Activated CD4-positive, alpha-beta T cell treated with anti-CD3 and anti-CD28 coated beads for 1 hour (primary cell): ENCODE data around the gene TMC3.
"Not testable (repeated sequence)": the region's sequence is repeated elsewhere in the genome, so short reads cannot be mapped to it uniquely, and the experiment has no call there.

Experiments
- DNase-seq: peaks from one replicate; pipeline ENCODE4 v3.0.0-alpha.2; 2020

TMC3 gene

GRCh38 chr15:81384891-81385720, 11.1 kb upstream of the TMC3 start:
- DNase-seq: no peak

- no peak for DNase-seq
Observed at GRCh38 chr15:81381720-81382119, 7.7 kb upstream of the TMC3 start.

GRCh38 chr15:81380668-81381067, 6.7 kb upstream of the TMC3 start:
- DNase-seq: no peak

- DNase-seq: no peak
Observed at GRCh38 chr15:81380203-81380602, 6.2 kb upstream of the TMC3 start.

DNA sequence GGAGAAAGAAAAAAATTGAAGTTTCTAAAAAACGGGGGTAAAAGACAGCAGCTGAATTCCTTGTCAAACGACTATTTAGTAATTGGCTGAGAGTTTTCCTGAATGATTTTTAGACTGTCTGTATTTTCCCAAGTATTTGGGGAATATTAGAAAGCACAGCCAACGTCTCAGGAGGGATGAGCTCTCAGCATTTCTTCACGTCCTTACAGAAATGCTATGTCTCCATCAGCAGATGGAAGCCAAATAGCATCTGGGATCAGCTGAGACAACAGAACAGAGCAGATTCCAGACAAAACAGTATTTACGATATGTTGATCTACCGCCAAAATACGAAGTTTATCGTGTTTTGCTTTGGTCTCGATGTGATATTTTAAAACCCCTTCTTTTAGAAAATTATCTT, 5.3 kb upstream of the TMC3 start:
- DNase-seq: no peak

- no peak for DNase-seq
Observed at GRCh38 chr15:81378443-81378842, 4.4 kb upstream of the TMC3 start.

DNA sequence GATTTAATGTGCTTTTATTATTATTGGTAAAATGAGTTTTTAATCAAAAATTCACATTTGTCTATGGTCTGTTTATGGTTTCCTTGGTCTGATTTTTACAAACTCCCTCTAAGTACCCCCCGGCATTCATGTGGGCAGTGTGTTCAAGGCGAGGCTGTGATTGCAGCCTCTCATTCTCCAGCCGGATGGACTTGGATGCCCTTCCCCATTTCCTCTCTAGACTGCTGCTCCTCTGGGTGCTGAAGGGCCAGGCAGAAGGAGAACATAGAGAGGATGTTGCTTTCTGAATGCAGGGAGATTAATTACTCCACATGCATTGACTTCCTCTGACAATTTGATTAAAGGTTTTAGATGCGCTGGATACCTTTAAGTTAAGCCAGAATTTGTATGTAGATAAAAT, 3.9 kb upstream of the TMC3 start:
- DNase-seq: no peak

- no peak for DNase-seq
Observed at GRCh38 chr15:81376231-81376630, 2.2 kb upstream of the TMC3 start.

DNA sequence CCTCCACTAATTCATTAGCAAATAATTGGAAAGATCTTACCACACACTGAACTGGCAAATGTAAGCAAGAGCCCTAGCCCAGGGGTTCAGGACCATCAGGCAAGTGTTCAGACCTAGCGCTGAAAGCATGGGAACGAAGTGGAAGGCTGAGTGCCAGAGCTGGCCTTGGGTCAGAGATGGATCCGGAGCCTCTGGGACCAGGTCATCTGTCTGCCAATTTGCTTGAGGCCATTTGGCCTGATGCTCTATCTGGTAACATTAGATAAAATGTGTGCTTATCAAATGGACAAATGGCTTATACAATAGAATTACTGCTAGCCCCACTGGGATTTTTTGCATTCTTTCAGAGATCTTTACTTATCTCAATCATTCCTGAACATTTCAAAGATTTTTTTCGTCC, 1.4 kb upstream of the TMC3 start:
- no peak for DNase-seq

DNA sequence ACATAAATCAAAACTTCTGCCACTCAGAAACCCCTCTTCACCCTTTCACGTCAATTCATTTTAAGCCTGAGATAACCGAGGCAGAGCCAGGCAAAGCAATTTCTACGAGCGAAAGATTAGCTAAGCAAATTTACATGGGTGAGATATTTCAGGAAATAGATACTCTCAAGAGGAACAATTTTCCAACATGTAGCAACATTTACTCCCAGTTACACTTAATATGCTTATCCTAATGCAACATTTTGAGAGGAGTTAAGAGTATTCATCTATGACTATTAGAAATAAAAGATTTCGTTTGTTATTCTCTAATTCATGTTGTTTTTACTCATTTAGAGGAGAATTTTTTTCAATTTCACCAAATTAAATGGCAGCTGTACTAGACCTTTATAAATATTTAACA, 837 bp downstream of the TMC3 start:
- no peak for DNase-seq

DNA sequence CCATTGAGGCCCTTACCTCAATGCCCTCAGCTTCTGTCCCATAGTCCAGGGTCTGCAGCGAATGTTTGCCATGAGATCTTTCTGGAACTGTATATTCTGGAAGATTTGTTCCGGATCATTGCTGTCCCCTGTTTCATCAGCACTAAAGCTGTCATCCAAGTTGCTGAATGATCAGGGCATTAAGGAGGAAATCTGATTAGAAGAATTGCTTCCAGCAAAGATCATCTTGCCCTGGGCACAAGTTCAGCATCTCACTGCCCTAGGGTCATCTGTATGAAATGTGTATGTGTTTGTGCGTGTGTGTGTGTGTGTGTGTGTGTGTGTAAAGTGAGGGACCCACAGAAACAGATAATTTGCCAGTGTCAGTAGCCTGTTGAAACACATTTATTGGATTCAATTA, 1.4 kb downstream of the TMC3 start:
- DNase-seq: no peak

- no peak for DNase-seq
Observed at GRCh38 chr15:81363718-81364500, 10.1 kb downstream of the TMC3 start.

- DNase-seq: no peak
Observed at GRCh38 chr15:81363276-81363675, 10.7 kb downstream of the TMC3 start.

- no peak for DNase-seq
Observed at GRCh38 chr15:81362790-81363189, 11.2 kb downstream of the TMC3 start.

DNA sequence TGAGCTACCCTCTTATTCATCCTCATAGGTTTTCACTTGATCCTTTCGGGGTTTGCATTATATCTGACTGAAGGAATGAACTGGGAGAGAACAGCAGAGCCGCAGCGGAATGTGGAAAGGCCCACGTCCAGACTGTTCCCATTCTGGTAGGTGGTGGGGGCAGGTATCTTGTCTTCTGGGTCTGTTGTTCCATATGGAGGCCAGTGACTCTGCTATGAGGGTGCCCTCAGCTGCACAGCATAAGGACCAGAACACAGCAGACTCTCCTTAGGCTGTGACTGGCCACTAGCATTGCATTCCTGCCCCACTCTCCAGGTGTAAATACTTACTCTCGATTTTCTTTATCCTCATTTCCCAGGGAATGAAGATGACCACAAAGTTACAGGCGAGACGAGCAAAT, 12.1 kb downstream of the TMC3 start:
- no peak for DNase-seq

GRCh38 chr15:81360491-81360890, 13.5 kb downstream of the TMC3 start:
- no peak for DNase-seq

DNA sequence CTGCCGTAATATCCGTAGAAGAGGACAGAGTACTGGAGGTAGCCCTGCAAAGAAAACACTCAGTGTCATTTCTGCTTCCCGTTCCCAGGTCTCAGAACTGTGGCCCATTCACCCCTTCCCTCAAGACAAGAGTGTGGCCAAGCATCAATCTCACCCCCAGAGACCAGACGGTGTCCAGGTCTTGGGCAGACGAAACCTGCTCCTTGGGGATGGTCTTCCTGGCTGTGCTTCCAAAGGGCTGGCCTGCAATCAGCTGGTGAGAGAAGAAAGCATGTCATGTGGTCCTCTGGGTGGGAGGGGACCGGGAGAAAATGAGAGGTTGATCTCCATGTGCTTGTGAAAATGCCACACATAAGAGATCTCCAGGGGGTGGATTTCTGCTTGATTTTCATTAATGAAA, 15.8 kb downstream of the TMC3 start:
- DNase-seq: no peak

- no peak for DNase-seq
Observed at GRCh38 chr15:81357180-81357686, 16.8 kb downstream of the TMC3 start.

GRCh38 chr15:81356252-81356651, 17.8 kb downstream of the TMC3 start:
- no peak for DNase-seq

DNA sequence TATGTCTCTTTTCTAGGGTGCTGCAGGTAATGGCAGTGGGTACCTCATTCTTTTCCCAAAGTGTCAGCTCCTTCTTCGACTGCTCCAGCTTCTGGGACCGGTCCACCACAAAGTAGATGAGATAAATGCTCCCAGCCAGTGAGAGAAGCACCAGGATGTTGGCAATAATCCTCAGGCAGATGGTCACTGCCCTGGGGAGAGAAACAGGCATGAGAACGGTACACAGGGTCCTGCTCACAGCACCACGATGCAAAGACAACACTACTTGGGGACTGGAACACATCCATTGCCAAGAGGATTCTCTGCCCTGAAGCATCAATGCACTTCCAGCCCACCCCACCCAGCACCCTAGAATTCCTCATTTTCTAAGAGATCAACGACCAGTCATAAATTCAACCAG, 22.4 kb downstream of the TMC3 start:
- no peak for DNase-seq

GRCh38 chr15:81349271-81349670, 24.7 kb downstream of the TMC3 start:
- DNase-seq: no peak

DNA sequence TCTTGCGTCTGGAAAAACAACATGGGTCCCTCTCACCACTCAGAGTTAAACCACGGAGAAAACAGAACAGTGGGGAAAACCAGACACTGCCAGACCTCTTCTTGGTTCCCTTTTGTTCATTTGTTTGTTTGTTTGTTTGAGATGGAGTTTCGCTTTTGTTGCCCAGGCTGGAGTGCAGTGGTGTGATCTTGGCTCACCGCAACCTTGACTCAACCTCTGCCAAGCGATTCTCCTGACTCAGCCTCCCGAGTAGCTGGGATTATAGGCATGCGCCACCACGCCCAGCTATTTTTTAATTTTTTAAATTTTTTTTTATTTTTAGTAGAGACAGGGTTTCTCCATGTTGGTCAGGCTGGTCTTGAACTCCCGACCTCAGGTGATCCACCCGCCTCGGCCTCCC, 25.3 kb downstream of the TMC3 start:
- not testable (repeated sequence) for DNase-seq

DNA sequence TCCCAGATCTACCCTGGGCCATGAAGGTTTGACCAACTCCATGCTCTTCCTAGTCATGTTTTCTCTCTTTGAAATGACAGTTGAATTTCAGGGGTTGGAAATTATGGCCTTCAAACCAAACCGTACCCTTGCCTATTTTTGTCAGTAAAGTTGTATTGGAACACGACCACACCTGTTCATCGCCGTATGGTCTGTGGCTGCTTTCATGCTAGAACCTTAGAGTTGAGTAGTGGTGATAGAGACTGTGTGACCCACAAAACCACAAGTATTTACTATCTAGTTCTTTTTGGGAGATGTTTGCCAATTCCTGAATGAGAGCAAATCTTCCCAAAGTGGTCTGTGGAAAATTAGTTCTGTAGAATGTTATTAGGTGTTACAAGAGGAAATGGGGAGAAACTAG, 26.1 kb downstream of the TMC3 start:
- DNase-seq: no peak

DNA sequence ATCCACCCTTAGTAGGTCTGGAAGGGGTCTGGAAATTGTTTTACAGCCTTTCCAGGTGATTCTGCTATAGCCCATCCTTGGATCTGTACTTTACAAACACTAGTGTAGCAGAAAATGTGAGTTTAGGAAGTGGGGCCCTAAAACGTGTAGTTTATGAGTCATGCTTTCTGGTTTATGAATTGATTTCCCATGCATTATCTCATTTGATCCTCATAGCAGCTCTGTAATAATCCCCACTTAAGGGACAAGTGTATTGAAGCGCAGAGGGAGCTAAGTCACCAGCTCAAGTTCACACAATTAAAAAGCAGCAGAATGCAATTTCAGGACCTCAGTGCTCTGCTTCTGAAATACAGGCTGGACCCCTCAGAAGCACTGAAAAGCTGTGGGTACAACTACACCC, 27.4 kb downstream of the TMC3 start:
- no peak for DNase-seq
